ENCODE results near the gene ACSL6. TPM values are rescaled to one million over a fixed set of nuclear protein-coding genes. Genes with fewer than 3 reads are reported as not detected.
A peak's percentile ranks its signal among the peaks of the same experiment; 100 is the strongest.

Gene ACSL6
- polyA plus RNA-seq, 4 donors, result 0.89 to 4.9 (median 2.7) TPM

DNA sequence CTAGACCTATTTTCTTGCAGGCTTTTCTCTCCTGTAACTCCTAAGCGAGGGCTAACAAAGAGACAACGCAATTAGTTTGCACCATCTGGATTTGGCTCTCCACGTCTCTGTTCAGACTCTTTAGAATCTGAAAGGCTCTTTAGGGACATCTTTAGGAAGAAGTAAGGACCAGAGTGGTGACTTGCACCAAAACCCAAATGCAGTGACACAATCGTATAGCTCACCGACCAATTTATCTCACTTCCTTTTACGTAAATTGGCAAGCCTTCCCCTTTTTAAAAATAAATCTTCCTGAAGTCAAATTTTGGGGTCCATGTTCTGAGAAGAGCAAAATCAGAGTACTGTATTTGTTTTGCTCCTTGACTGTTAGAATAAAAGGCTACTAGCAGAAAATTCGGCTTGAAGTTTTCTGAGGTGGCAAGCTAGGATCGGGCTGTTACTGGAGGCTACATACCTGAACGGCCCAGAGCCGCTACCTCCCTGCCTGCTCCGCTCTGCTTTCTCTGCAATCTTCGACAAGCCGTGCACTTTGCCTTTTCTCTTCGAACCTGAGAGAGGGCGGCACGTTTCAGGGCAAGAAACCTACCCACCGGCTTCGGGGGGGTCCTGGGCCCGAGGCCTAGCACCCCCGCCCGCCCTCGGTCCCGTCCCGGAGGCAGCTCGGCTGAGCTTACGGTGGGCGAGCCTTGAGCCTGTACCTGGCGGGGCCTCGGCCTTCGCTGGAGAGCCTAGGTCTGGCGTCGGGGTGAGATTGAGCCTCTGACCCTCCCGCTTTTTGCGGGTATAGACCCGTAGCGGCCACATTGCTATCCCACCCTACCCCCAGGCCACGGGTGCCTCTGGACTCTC, 66.5 kb downstream of the ACSL6 start:
- no peak overlapping the region for H3K27ac ChIP-seq (ENCODE audit: low read depth in 1 of 3, low read length in 2 of 3)
- DNase-seq, result no peak
- FAIRE-seq, result no peak
- no peaks in the 10 kb centered on the region for H3K27me3 ChIP-seq (ENCODE audit: control insufficient read depth in 3 of 3, insufficient read depth in 3 of 3, low read length in 3 of 3)
- H3K4me1 ChIP-seq (ENCODE audit: control insufficient read depth in 3 of 3, insufficient read depth in 2 of 3, low read depth in 1 of 3, low read length in 2 of 3), result no peaks in the 10 kb centered on the region
- WGBS, 3 donors, result 88 to 93% (median 91%) methylated on average over 37 of the region's 37 CpGs
- H3K4me3 ChIP-seq (ENCODE audit: low read depth in 1 of 3, low read length in 3 of 3), result no peak overlapping the region
- H3K36me3 ChIP-seq (ENCODE audit: control insufficient read depth in 3 of 3, insufficient read depth in 2 of 3, low read depth in 1 of 3, low read length in 3 of 3), result no peaks in the 10 kb centered on the region
- no peaks in the 10 kb centered on the region for H3K9me3 ChIP-seq (ENCODE audit: control insufficient read depth in 2 of 2, insufficient read depth in 1 of 2, low read depth in 1 of 2, low read length in 1 of 2)

DNA sequence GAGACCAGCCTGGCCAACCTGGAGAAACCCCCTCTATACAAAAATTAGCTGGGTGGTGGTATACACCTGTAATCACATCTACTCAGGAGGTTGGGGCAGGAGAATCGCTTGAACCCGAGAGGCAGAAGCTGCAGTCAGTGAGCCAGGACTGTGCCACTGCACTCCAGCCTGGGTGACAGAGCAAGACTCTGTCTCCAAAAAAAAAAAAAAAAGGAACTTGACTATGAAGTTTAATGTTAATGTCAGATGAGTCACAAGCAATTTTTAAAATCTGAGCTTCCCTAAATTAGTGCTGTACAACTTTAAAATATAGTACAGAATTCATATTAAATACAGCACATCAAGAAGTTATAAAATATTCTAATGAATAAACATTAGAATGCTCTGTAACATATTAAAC, 67.5 kb downstream of the ACSL6 start:
- peak; percentile 26 for FAIRE-seq
- 82 to 100% (median 100%) methylated on average over 2 of the region's 2 CpGs for WGBS, 3 donors
- Histone ChIP-seq H3K36me3 (ENCODE audit: control insufficient read depth in 3 of 3, insufficient read depth in 2 of 3, low read depth in 1 of 3, low read length in 3 of 3) (no peaks in the 10 kb centered on the region), H3K27me3 (ENCODE audit: control insufficient read depth in 3 of 3, insufficient read depth in 3 of 3, low read length in 3 of 3) (no peaks in the 10 kb centered on the region), H3K4me3 (ENCODE audit: low read depth in 1 of 3, low read length in 3 of 3) (no peak overlapping the region), H3K4me1 (ENCODE audit: control insufficient read depth in 3 of 3, insufficient read depth in 2 of 3, low read depth in 1 of 3, low read length in 2 of 3) (no peaks in the 10 kb centered on the region), H3K27ac (ENCODE audit: low read depth in 1 of 3, low read length in 2 of 3) (no peak overlapping the region), H3K9me3 (ENCODE audit: control insufficient read depth in 2 of 2, insufficient read depth in 1 of 2, low read depth in 1 of 2, low read length in 1 of 2) (no peaks in the 10 kb centered on the region)
- DNase-seq, result no peak

GRCh38 chr5:131942016-131942415, 69.4 kb downstream of the ACSL6 start:
- no peak overlapping the region for H3K27ac ChIP-seq (ENCODE audit: low read depth in 1 of 3, low read length in 2 of 3)
- no peak overlapping the region for H3K4me3 ChIP-seq (ENCODE audit: low read depth in 1 of 3, low read length in 3 of 3)
- no peaks in the 10 kb centered on the region for H3K9me3 ChIP-seq (ENCODE audit: control insufficient read depth in 2 of 2, insufficient read depth in 1 of 2, low read depth in 1 of 2, low read length in 1 of 2)
- H3K36me3 ChIP-seq (ENCODE audit: control insufficient read depth in 3 of 3, insufficient read depth in 2 of 3, low read depth in 1 of 3, low read length in 3 of 3), result no peaks in the 10 kb centered on the region
- no peak for FAIRE-seq
- DNase-seq, result no peak
- no peaks in the 10 kb centered on the region for H3K27me3 ChIP-seq (ENCODE audit: control insufficient read depth in 3 of 3, insufficient read depth in 3 of 3, low read length in 3 of 3)
- no peaks in the 10 kb centered on the region for H3K4me1 ChIP-seq (ENCODE audit: control insufficient read depth in 3 of 3, insufficient read depth in 2 of 3, low read depth in 1 of 3, low read length in 2 of 3)

GRCh38 chr5:131939690-131940345, 71.6 kb downstream of the ACSL6 start:
- FAIRE-seq, result no peak

DNA sequence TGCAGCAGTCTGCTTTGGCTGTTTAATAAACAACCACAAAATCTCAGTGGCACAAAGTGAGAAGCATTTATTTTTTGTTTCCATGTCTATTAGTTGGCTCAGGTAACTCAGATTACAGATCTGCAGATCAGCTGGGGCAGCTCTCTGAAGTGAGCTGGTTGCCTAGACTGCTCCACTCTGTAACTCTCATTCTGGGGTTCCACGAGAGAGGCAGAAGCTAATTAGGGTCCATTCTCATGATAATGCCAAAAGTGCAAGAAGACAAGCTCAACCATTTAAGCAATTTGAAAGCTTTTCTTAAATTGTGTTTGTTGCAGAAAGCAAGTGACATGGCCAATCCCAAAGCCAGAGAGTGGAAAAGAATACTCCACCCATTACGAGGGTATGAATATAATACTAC, 79.2 kb downstream of the ACSL6 start:
- Histone ChIP-seq H3K27me3 (ENCODE audit: control insufficient read depth in 3 of 3, insufficient read depth in 3 of 3, low read length in 3 of 3) (no peaks in the 10 kb centered on the region), H3K4me1 (ENCODE audit: control insufficient read depth in 3 of 3, insufficient read depth in 2 of 3, low read depth in 1 of 3, low read length in 2 of 3) (no peaks in the 10 kb centered on the region), H3K36me3 (ENCODE audit: control insufficient read depth in 3 of 3, insufficient read depth in 2 of 3, low read depth in 1 of 3, low read length in 3 of 3) (no peaks in the 10 kb centered on the region), H3K9me3 (ENCODE audit: control insufficient read depth in 2 of 2, insufficient read depth in 1 of 2, low read depth in 1 of 2, low read length in 1 of 2) (no peaks in the 10 kb centered on the region), H3K27ac (ENCODE audit: low read depth in 1 of 3, low read length in 2 of 3) (no peak overlapping the region), H3K4me3 (ENCODE audit: low read depth in 1 of 3, low read length in 3 of 3) (no peak overlapping the region)
- DNase-seq (no peak), FAIRE-seq (no peak)
- WGBS, 3 donors, result 74 to 85% (median 82%) methylated on average over 2 of the region's 2 CpGs

More at GRCh38 chr5:131939690-131940345, 71.6 kb downstream of the ACSL6 start:
- Histone ChIP-seq H3K27ac (ENCODE audit: low read depth in 1 of 3, low read length in 2 of 3) (no peak overlapping the region), H3K36me3 (ENCODE audit: control insufficient read depth in 3 of 3, insufficient read depth in 2 of 3, low read depth in 1 of 3, low read length in 3 of 3) (no peaks in the 10 kb centered on the region), H3K9me3 (ENCODE audit: control insufficient read depth in 2 of 2, insufficient read depth in 1 of 2, low read depth in 1 of 2, low read length in 1 of 2) (no peaks in the 10 kb centered on the region), H3K27me3 (ENCODE audit: control insufficient read depth in 3 of 3, insufficient read depth in 3 of 3, low read length in 3 of 3) (no peaks in the 10 kb centered on the region), H3K4me1 (ENCODE audit: control insufficient read depth in 3 of 3, insufficient read depth in 2 of 3, low read depth in 1 of 3, low read length in 2 of 3) (no peaks in the 10 kb centered on the region), H3K4me3 (ENCODE audit: low read depth in 1 of 3, low read length in 3 of 3) (no peak overlapping the region)
- DNase-seq, result no peak
- 53 to 70% (median 64%) methylated on average over 3 of the region's 3 CpGs for WGBS, 3 donors

DNA sequence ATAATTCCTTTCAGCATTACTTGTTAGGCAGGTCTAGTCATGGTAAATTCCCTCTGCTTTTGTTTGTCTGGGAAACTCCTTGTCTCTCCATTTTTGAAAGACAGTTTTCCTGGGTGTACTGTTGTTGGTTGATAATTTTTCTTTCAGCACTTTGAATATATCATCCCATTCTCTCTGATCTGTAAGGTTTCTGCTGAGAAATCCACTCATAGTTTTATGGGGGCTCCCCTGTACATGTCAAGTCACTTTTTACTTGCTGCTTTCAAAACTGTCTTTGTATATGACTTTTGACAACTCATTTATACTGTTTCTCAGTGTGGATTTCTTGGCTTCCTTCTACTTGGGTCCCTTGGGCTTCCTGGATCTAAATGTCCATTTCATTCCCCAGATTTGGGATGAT, 82.5 kb downstream of the ACSL6 start:
- Histone ChIP-seq H3K4me1 (ENCODE audit: control insufficient read depth in 3 of 3, insufficient read depth in 2 of 3, low read depth in 1 of 3, low read length in 2 of 3) (no peaks in the 10 kb centered on the region), H3K4me3 (ENCODE audit: low read depth in 1 of 3, low read length in 3 of 3) (no peak overlapping the region), H3K27ac (ENCODE audit: low read depth in 1 of 3, low read length in 2 of 3) (no peak overlapping the region), H3K36me3 (ENCODE audit: control insufficient read depth in 3 of 3, insufficient read depth in 2 of 3, low read depth in 1 of 3, low read length in 3 of 3) (no peaks in the 10 kb centered on the region), H3K9me3 (ENCODE audit: control insufficient read depth in 2 of 2, insufficient read depth in 1 of 2, low read depth in 1 of 2, low read length in 1 of 2) (peaks cover 0 to 3% of the 10 kb centered on the region in 2 donors), H3K27me3 (ENCODE audit: control insufficient read depth in 3 of 3, insufficient read depth in 3 of 3, low read length in 3 of 3) (no peaks in the 10 kb centered on the region)
- DNase-seq (no peak), FAIRE-seq (no peak)

GRCh38 chr5:131926168-131926567, 85.3 kb downstream of the ACSL6 start:
- Histone ChIP-seq H3K27me3 (ENCODE audit: control insufficient read depth in 3 of 3, insufficient read depth in 3 of 3, low read length in 3 of 3) (no peaks in the 10 kb centered on the region), H3K36me3 (ENCODE audit: control insufficient read depth in 3 of 3, insufficient read depth in 2 of 3, low read depth in 1 of 3, low read length in 3 of 3) (no peaks in the 10 kb centered on the region), H3K27ac (ENCODE audit: low read depth in 1 of 3, low read length in 2 of 3) (no peak overlapping the region), H3K4me1 (ENCODE audit: control insufficient read depth in 3 of 3, insufficient read depth in 2 of 3, low read depth in 1 of 3, low read length in 2 of 3) (no peaks in the 10 kb centered on the region), H3K4me3 (ENCODE audit: low read depth in 1 of 3, low read length in 3 of 3) (no peak overlapping the region), H3K9me3 (ENCODE audit: control insufficient read depth in 2 of 2, insufficient read depth in 1 of 2, low read depth in 1 of 2, low read length in 1 of 2) (peaks cover 0 to 3% of the 10 kb centered on the region in 2 donors)
- FAIRE-seq (no peak), DNase-seq (no peak)
- 79 to 89% (median 82%) methylated on average over 3 of the region's 3 CpGs for WGBS, 3 donors

DNA sequence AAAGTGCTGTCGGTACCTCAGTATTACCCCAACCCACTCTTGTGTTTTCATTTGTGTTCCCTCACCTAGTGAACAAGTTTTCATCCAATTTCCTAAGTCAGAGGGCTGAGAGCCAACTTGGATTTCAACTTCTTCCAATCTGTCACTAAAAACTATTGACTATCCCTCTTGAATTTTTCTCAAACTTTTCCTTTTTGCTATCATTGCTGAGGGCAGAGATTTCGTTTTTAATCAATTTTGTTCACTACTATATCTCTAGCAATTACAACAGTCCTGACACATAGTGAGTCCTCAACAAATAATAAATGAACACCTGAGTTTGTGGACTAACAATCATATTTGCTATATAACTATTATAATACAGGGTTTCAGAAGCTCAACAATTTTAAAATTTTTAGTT, 95.0 kb downstream of the ACSL6 start:
- H3K4me3 ChIP-seq (ENCODE audit: low read depth in 1 of 3, low read length in 3 of 3), result no peak overlapping the region
- DNase-seq, result no peak
- FAIRE-seq, result no peak
- WGBS, 3 donors, result 54 to 62% (median 58%) methylated on average over 2 of the region's 2 CpGs
- H3K27me3 ChIP-seq (ENCODE audit: control insufficient read depth in 3 of 3, insufficient read depth in 3 of 3, low read length in 3 of 3), result no peaks in the 10 kb centered on the region
- H3K4me1 ChIP-seq (ENCODE audit: control insufficient read depth in 3 of 3, insufficient read depth in 2 of 3, low read depth in 1 of 3, low read length in 2 of 3), result no peaks in the 10 kb centered on the region
- no peaks in the 10 kb centered on the region for H3K9me3 ChIP-seq (ENCODE audit: control insufficient read depth in 2 of 2, insufficient read depth in 1 of 2, low read depth in 1 of 2, low read length in 1 of 2)
- no peaks in the 10 kb centered on the region for H3K36me3 ChIP-seq (ENCODE audit: control insufficient read depth in 3 of 3, insufficient read depth in 2 of 3, low read depth in 1 of 3, low read length in 3 of 3)
- no peak overlapping the region for H3K27ac ChIP-seq (ENCODE audit: low read depth in 1 of 3, low read length in 2 of 3)

All from small intestine (tissue), 7 donors.